Measurements from ENCODE around the gene CDH19. TPM values are rescaled to one million over a fixed set of nuclear protein-coding genes. Genes with fewer than 3 reads are reported as not detected.

CDH19 gene, protein sequence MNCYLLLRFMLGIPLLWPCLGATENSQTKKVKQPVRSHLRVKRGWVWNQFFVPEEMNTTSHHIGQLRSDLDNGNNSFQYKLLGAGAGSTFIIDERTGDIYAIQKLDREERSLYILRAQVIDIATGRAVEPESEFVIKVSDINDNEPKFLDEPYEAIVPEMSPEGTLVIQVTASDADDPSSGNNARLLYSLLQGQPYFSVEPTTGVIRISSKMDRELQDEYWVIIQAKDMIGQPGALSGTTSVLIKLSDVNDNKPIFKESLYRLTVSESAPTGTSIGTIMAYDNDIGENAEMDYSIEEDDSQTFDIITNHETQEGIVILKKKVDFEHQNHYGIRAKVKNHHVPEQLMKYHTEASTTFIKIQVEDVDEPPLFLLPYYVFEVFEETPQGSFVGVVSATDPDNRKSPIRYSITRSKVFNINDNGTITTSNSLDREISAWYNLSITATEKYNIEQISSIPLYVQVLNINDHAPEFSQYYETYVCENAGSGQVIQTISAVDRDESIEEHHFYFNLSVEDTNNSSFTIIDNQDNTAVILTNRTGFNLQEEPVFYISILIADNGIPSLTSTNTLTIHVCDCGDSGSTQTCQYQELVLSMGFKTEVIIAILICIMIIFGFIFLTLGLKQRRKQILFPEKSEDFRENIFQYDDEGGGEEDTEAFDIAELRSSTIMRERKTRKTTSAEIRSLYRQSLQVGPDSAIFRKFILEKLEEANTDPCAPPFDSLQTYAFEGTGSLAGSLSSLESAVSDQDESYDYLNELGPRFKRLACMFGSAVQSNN
- not detected for total RNA-seq

DNA sequence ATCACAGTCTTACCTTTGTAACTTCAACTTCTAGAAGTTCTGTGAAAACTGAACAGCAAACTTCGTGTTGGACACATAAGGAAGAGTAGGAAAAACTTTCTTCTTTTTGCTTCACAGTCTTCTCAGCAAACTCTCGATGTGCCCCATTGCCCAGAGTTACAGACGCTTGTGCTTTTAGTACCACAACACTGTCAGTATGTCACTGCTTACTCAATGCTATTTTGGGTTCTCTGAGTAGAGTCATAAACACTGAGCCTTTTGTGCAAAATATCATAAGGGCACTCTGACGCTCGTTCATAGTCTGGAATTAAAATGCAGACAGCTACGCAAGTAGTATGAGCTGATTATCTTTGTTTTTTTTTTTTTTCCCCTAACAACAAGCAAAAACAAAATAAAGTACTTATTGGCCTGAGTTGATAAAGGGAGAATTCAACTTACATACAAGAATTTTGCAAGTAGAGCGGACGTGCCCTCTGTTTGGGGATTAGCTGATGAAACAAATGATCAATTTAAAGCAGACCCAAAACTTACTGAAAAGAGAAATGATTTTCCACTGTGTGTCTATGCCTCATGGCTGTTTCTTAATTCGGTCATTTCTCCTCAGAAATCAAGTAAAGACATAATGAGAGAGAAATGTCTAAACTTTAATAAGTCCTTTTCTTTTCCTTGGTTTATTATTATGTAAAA lies at the start of gene CDH19:
TSS of gene CDH19 (minus strand) at position 150 of the 687 bp plus-strand sequence. CDS start 31,886 bp downstream, outside the sequence.
- intact Hi-C loops (cut with micrococcal nuclease): no loop called here
- no peak within 1 kb of the TSS for H3K27ac Mint-ChIP-seq
- ChIA-PET POLR2A (no interaction called here), CTCF (no interaction called here)
- no peaks in the 10 kb centered on the region for H3K4me1 Mint-ChIP-seq (ENCODE audit: low read depth)
- no peak for DNase-seq
- no peaks in the 10 kb centered on the region for H3K27me3 Mint-ChIP-seq
- peaks cover 3% of the 10 kb centered on the region for H3K9me3 Mint-ChIP-seq
- H3K36me3 Mint-ChIP-seq: no peaks in the 10 kb centered on the region
- H3K4me3 Mint-ChIP-seq: no peak within 1 kb of the TSS

DNA sequence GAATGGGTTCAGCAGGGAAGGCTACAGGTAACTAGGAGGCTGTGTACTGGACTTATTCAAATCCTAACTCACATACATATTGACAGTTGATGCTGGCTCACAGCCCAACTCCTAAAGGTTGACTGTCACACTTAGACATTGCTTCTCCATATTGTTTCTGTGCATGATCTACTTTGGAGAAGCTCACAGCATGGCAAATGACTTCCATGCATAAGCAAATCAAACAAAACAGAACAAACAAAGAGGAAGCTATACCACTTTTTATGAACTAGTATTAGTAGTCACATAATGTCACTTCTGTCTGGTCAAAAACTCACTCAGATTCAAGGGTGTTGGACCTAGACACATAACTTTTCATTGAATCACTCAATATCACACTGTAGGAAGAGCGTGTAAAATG lies 43.8 kb upstream of the CDH19 start:
- peaks cover 5% of the 10 kb centered on the region for H3K9me3 Mint-ChIP-seq
- no peak overlapping the region for H3K4me3 Mint-ChIP-seq
- H3K4me1 Mint-ChIP-seq (ENCODE audit: low read depth): no peaks in the 10 kb centered on the region
- ChIA-PET POLR2A (no interaction called here), CTCF (no interaction called here)
- H3K27ac Mint-ChIP-seq: no peak overlapping the region
- H3K27me3 Mint-ChIP-seq: no peaks in the 10 kb centered on the region
- DNase-seq: no peak
- H3K36me3 Mint-ChIP-seq: no peaks in the 10 kb centered on the region
- intact Hi-C loops (cut with micrococcal nuclease): no loop called here

- H3K4me3 Mint-ChIP-seq: no peak overlapping the region
- intact Hi-C loops (cut with micrococcal nuclease): no loop called here
- H3K36me3 Mint-ChIP-seq: no peaks in the 10 kb centered on the region
- H3K4me1 Mint-ChIP-seq (ENCODE audit: low read depth): no peaks in the 10 kb centered on the region
- no peak for DNase-seq
- peaks cover 5% of the 10 kb centered on the region for H3K9me3 Mint-ChIP-seq
- no peak overlapping the region for H3K27ac Mint-ChIP-seq
- H3K27me3 Mint-ChIP-seq: no peaks in the 10 kb centered on the region
- CTCF ChIA-PET: no interaction called here
- POLR2A ChIA-PET: no interaction called here
These were observed 42.7 kb upstream of the CDH19 start for GRCh38 chr18:66646609-66647008.

DNA sequence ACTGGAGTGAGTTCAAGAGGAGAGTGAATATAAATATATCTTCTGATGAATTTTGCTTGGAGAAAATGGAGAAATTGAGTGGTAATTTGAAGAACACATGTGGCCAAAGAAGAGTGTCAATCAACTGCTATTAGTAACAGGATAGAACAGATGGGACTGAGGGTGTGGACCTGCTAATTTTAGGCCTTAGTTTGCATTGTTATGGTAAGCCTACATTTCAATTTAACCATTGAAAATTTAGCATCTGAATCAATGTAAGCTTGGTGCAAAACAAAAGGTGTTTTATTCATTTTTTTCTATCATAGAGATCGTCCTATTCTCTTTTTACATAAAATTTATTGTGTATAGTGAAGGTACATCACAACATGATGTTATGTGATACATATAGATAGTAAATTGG lies 42.1 kb upstream of the CDH19 start:
- ChIA-PET CTCF (no interaction called here), POLR2A (no interaction called here)
- H3K4me3 Mint-ChIP-seq: no peak overlapping the region
- H3K4me1 Mint-ChIP-seq (ENCODE audit: low read depth): no peaks in the 10 kb centered on the region
- H3K27me3 Mint-ChIP-seq: no peaks in the 10 kb centered on the region
- no peak overlapping the region for H3K27ac Mint-ChIP-seq
- no peak for DNase-seq
- no peaks in the 10 kb centered on the region for H3K36me3 Mint-ChIP-seq
- H3K9me3 Mint-ChIP-seq: peaks cover 5% of the 10 kb centered on the region
- intact Hi-C loops (cut with micrococcal nuclease): no loop called here

- no peak overlapping the region for H3K27ac Mint-ChIP-seq
- H3K9me3 Mint-ChIP-seq: peaks cover 9% of the 10 kb centered on the region
- no peaks in the 10 kb centered on the region for H3K36me3 Mint-ChIP-seq
- H3K27me3 Mint-ChIP-seq: no peaks in the 10 kb centered on the region
- intact Hi-C loops (cut with micrococcal nuclease): no loop called here
- no peak for DNase-seq
- ChIA-PET CTCF (no interaction called here), POLR2A (no interaction called here)
- H3K4me1 Mint-ChIP-seq (ENCODE audit: low read depth): no peaks in the 10 kb centered on the region
- H3K4me3 Mint-ChIP-seq: no peak overlapping the region
These were observed 37.2 kb upstream of the CDH19 start for GRCh38 chr18:66641056-66641455.

DNA sequence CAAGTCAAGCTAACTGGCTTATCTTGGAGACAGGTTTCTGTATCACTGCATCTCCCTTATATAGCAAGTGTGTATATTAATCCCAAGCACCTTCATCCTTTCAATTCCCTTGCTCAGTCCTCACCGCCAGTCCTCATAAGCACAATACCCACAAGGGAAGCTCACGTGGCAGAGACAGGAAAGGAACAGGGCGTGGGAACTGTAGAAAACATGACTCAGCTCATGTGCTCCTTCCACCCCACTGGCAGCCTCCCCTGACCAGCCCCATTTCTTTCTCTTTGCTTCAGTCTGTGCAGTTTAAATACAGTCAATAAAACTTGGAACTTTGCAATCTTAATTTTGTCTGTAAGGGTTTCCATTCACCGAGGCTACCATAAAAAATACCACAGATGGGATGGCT lies 36.5 kb upstream of the CDH19 start:
- H3K36me3 Mint-ChIP-seq: no peaks in the 10 kb centered on the region
- H3K4me3 Mint-ChIP-seq: no peak overlapping the region
- H3K4me1 Mint-ChIP-seq (ENCODE audit: low read depth): no peaks in the 10 kb centered on the region
- DNase-seq: no peak
- CTCF ChIA-PET: no interaction called here
- no peaks in the 10 kb centered on the region for H3K27me3 Mint-ChIP-seq
- POLR2A ChIA-PET: no interaction called here
- no peak overlapping the region for H3K27ac Mint-ChIP-seq
- intact Hi-C loops (cut with micrococcal nuclease): no loop called here
- H3K9me3 Mint-ChIP-seq: peaks cover 9% of the 10 kb centered on the region

DNA sequence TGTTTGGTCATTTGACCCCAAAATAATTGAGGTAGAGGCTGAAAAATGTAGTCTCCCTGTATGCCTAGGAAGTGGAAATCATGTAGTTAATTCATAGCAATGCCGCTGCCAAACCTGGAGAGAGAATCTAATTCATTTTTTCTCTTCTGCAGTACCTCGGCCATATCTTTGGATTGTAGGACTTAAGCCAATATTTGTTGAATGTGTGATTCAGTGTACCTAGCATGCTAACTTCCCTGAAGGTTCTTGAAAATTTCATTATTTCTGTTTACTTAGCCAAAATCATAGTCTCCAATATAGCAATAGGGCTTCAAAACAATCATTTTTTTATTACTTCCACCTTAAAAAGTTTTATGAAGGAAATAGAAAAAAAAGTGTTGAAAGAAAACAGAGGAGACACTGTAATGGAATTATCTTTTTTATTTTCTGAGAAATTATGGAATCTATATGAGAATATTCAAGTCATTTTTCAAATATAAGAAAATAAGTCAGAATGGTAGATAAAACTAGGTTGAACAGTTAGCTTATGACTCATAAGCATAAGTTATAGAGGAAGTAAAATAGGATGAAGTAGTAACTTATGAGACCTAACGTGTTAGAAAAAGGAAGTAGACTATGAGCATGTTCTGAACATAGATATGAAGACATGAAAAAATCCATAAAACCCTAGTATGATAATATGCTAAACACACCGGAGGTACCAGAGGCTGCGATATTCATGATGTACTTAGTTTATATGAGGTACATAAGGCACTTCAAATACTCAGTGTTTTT lies 35.2 kb upstream of the CDH19 start:
- Mint-ChIP-seq H3K27ac (no peak overlapping the region), H3K9me3 (peaks cover 9% of the 10 kb centered on the region), H3K36me3 (no peaks in the 10 kb centered on the region), H3K4me3 (no peak overlapping the region), H3K4me1 (ENCODE audit: low read depth) (no peaks in the 10 kb centered on the region), H3K27me3 (no peaks in the 10 kb centered on the region)
- DNase-seq: no peak
- POLR2A ChIA-PET: no interaction called here
- intact Hi-C loops (cut with micrococcal nuclease): no loop called here
- CTCF ChIA-PET: no interaction called here

DNA sequence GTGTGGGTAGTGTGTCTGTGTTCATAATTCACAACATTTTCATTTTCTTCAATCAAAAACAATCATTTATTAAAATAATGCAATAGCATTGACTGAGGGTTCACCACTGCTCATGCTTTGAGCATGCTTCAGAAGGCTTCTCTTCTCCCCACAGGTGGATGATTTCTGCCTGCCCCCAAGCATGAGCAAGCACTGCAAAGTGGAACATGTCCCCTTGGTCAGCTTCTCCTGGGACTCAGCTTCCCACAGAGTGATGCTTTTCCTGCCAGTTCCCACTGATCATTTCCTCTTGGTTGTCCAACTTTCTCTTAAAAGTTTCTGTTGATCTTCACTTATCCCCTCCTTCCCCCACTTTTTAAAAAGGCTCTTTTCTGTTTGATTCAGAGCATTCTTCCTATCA lies 31.5 kb upstream of the CDH19 start:
- no peak overlapping the region for H3K4me3 Mint-ChIP-seq
- intact Hi-C loops (cut with micrococcal nuclease): no loop called here
- H3K4me1 Mint-ChIP-seq (ENCODE audit: low read depth): no peaks in the 10 kb centered on the region
- H3K27me3 Mint-ChIP-seq: no peaks in the 10 kb centered on the region
- no peaks in the 10 kb centered on the region for H3K36me3 Mint-ChIP-seq
- H3K27ac Mint-ChIP-seq: no peak overlapping the region
- POLR2A ChIA-PET: no interaction called here
- H3K9me3 Mint-ChIP-seq: peaks cover 8% of the 10 kb centered on the region
- DNase-seq: no peak
- CTCF ChIA-PET: no interaction called here

DNA sequence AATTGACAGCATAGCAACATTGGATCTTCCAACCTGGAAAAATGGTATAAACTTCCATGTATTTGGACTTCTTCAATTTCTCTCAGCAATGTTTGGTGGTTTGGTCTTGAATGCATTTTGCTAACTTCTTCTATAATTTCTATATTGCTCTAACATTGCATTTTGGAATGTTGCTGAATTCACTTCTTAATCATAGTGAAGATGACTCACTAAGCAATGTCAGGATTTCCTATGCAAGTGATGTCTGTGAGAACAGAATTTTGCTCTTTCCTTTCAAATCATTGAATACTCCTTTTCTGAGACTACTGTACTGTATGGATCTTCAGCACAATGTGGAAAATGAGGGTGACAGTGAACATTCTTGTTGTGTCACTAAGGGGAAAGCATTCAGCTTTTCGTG lies 28.9 kb upstream of the CDH19 start:
- no peak overlapping the region for H3K4me3 Mint-ChIP-seq
- H3K9me3 Mint-ChIP-seq: peaks cover 5% of the 10 kb centered on the region
- no peaks in the 10 kb centered on the region for H3K36me3 Mint-ChIP-seq
- H3K4me1 Mint-ChIP-seq (ENCODE audit: low read depth): no peaks in the 10 kb centered on the region
- CTCF ChIA-PET: no interaction called here
- no peak for DNase-seq
- POLR2A ChIA-PET: no interaction called here
- no peak overlapping the region for H3K27ac Mint-ChIP-seq
- intact Hi-C loops (cut with micrococcal nuclease): loop anchor here (2.0 kb wide), 1 partner anchor 54 kb away; no protein-coding TSS in a partner anchor
- no peaks in the 10 kb centered on the region for H3K27me3 Mint-ChIP-seq

DNA sequence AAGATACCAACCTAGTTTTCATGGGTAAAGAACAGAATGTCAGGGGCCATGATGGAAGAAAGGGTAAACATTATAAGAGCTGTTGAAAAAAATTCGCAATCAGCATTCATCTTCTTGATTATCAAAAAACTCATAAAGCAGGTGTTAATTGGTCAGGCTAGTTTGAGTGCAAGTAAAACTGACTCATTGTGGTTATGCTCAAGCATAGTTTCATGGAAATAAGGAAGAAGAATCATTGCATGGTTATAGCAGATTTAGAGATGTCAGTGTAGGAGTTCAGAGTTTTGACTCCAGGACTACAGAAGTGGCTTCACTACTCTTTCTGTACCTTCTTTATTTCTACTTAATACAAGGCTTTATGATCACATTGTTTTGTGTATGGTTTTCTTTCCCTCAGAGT lies 26.9 kb upstream of the CDH19 start:
- POLR2A ChIA-PET: no interaction called here

GRCh38 chr18:66623821-66624220 lies 19.9 kb upstream of the CDH19 start:
- CTCF ChIA-PET: no interaction called here
- no peak for DNase-seq
- Mint-ChIP-seq H3K27ac (no peak overlapping the region), H3K36me3 (no peaks in the 10 kb centered on the region), H3K4me1 (ENCODE audit: low read depth) (no peaks in the 10 kb centered on the region), H3K4me3 (no peak overlapping the region), H3K27me3 (no peaks in the 10 kb centered on the region), H3K9me3 (peaks cover 13% of the 10 kb centered on the region)
- POLR2A ChIA-PET: no interaction called here
- intact Hi-C loops (cut with micrococcal nuclease): no loop called here

More for the DNA sequence above, 26.9 kb upstream of the CDH19 start:
- no peaks in the 10 kb centered on the region for H3K4me1 Mint-ChIP-seq (ENCODE audit: low read depth)
- H3K27ac Mint-ChIP-seq: no peak overlapping the region
- intact Hi-C loops (cut with micrococcal nuclease): no loop called here
- no peaks in the 10 kb centered on the region for H3K36me3 Mint-ChIP-seq
- CTCF ChIA-PET: no interaction called here
- DNase-seq: no peak
- H3K4me3 Mint-ChIP-seq: no peak overlapping the region
- H3K9me3 Mint-ChIP-seq: peaks cover 5% of the 10 kb centered on the region
- no peaks in the 10 kb centered on the region for H3K27me3 Mint-ChIP-seq

Data from activated CD4-positive, alpha-beta memory T cell treated with anti-CD3 and anti-CD28 coated beads for 36 hours (primary cell).